Endothelial cell of umbilical vein (primary cell): ENCODE results near the gene ZNF385C. TPM values are rescaled to one million over a fixed set of nuclear protein-coding genes. Genes with fewer than 3 reads are reported as not detected.

Experiments
- BruUV-seq: library from RNA; stranded (reverse); fragments of 400-500 nt; replicated peaks from 2 replicates; lab custom pipeline; 2021; lab: Mats Ljungman, UMichigan
- CTCF ChIA-PET: fragments of 300-600, 350-600 bp; sonication (Branson Sonifier 250); formaldehyde crosslinking; loops from one replicate; lab custom pipeline; 2021; ENCODE audit warnings: antibody characterized with exemption, inconsistent platforms; lab: Charles Lee
- POLR2A ChIA-PET: fragments of 300-600, 350-600 bp; sonication (Branson Sonifier 250); formaldehyde crosslinking; loops from one replicate; lab custom pipeline; 2021; ENCODE audit warnings: antibody characterized with exemption, inconsistent platforms; lab: Charles Lee
- DNase-seq: peaks from one replicate; pipeline ENCODE4 v3.0.0-alpha.2; 2011; ENCODE audit warnings: low read depth, low spot score
- FAIRE-seq: peaks from 2 replicates; lab custom pipeline; 2011; peaks lifted over from hg19 to GRCh38; lab: Jason Lieb, UNC
- H2AFZ ChIP-seq: 2 replicates; pipeline ENCODE4 v1.6.0; 2012; ENCODE audit warnings: low read depth, low read length, control low read depth, inconsistent platforms
- H3K27ac ChIP-seq: 2 replicates; pipeline ENCODE4 v1.5.1; 2011; ENCODE audit warnings: low read depth, mild to moderate bottlenecking, control low read depth, low read length, moderate library complexity; ENCODE audit not compliant: insufficient read depth
- H3K27me3 ChIP-seq, 2 experiments: 2 replicates each; pipeline versions ENCODE4 v1.6.0 to v1.6.1; 2011; ENCODE audit warnings: low read length in 2 of 2, mixed read lengths in 1 of 2; ENCODE audit not compliant: control insufficient read depth in 2 of 2, insufficient read depth in 2 of 2
- H3K36me3 ChIP-seq, 2 experiments: 2 replicates in 1 of 2; 3 replicates in 1 of 2; pipeline ENCODE4 v1.5.1; 2011; ENCODE audit warnings: low read length in 2 of 2, mild to moderate bottlenecking in 1 of 2, moderate library complexity in 1 of 2; ENCODE audit not compliant: control insufficient read depth in 2 of 2, insufficient read depth in 2 of 2; ENCODE audit errors: extremely low read depth in 1 of 2
- H3K4me1 ChIP-seq: 3 replicates; pipeline ENCODE4 v1.5.1; 2011; ENCODE audit warnings: mild to moderate bottlenecking, low read length; ENCODE audit not compliant: control insufficient read depth, insufficient read depth; ENCODE audit errors: extremely low read depth
- H3K4me2 ChIP-seq: 2 replicates; pipeline ENCODE4 v1.6.1; 2011; ENCODE audit warnings: low read length, control low read depth, mixed read lengths; ENCODE audit not compliant: insufficient read depth
- H3K4me3 ChIP-seq, 3 experiments: fragments of 200-600 bp in 1 of 3; sonication (generic), shearing (Covaris generic) in 1 of 3; replicated peaks in 1 of 3; 2 replicates each; pipeline ENCODE4 v1.5.1; 2011 to 2016; ENCODE audit warnings: control low read depth in 3 of 3, low read length in 3 of 3, mild to moderate bottlenecking in 2 of 3, inconsistent platforms in 1 of 3, low read depth in 1 of 3, moderate library complexity in 1 of 3; ENCODE audit not compliant: insufficient read depth in 1 of 3
- H3K79me2 ChIP-seq: 2 replicates; pipeline ENCODE4 v1.6.0; 2012; ENCODE audit warnings: low read length, inconsistent platforms; ENCODE audit not compliant: control insufficient read depth, insufficient read depth
- H3K9ac ChIP-seq: replicated peaks from 2 replicates; pipeline ENCODE3; 2011; ENCODE audit warnings: low read length, control low read depth; ENCODE audit not compliant: insufficient read depth; ENCODE audit errors: extremely low read depth
- H3K9me1 ChIP-seq: replicated peaks from 3 replicates; pipeline ENCODE4 v1.6.0; 2011; ENCODE audit warnings: mild to moderate bottlenecking, low read length; ENCODE audit not compliant: control insufficient read depth, insufficient read depth; ENCODE audit errors: extremely low read depth
- H3K9me3 ChIP-seq: replicated peaks from 2 replicates; pipeline ENCODE4 v1.5.1; 2012; ENCODE audit warnings: low read length, inconsistent platforms; ENCODE audit not compliant: control insufficient read depth, insufficient read depth
- H4K20me1 ChIP-seq: replicated peaks from 2 replicates; pipeline ENCODE3; 2011; ENCODE audit warnings: mild to moderate bottlenecking, low read length; ENCODE audit not compliant: control insufficient read depth, insufficient read depth; ENCODE audit errors: extremely low read depth
- CTCF ChIP-seq, 2 donors: IDR thresholded peaks; 1 replicate in 1 of 2; 2 replicates in 1 of 2; pipeline ENCODE4 v1.5.1; 2011; ENCODE audit warnings: low read length in 2 of 2, mild to moderate bottlenecking in 2 of 2, moderate library complexity in 2 of 2, control low read depth in 1 of 2, inconsistent platforms in 1 of 2, low read depth in 1 of 2; ENCODE audit not compliant: insufficient read depth in 1 of 2; ENCODE audit errors: extremely low read depth in 1 of 2
- EZH2 ChIP-seq: IDR thresholded peaks from 2 replicates; pipeline ENCODE4 v1.6.1; 2012; ENCODE audit warnings: borderline replicate concordance, low read depth, mild to moderate bottlenecking, moderate library complexity, low read length, inconsistent platforms; ENCODE audit not compliant: severe bottlenecking
- FOS ChIP-seq: IDR thresholded peaks from 2 replicates; pipeline ENCODE4 v1.6.1; 2011; ENCODE audit warnings: mild to moderate bottlenecking, low read length, moderate library complexity, borderline replicate concordance; ENCODE audit not compliant: insufficient read depth
- GATA2 ChIP-seq: IDR thresholded peaks from 2 replicates; pipeline ENCODE4 v1.7.0; 2011; ENCODE audit warnings: low read depth, mild to moderate bottlenecking, moderate library complexity, mixed read lengths, low read length; ENCODE audit not compliant: insufficient read length, insufficient read depth
- JUN ChIP-seq: IDR thresholded peaks from 2 replicates; pipeline ENCODE4 v1.6.1; 2011; ENCODE audit warnings: borderline replicate concordance, low read depth; ENCODE audit not compliant: insufficient read length, insufficient read depth
- MAX ChIP-seq: IDR thresholded peaks from 2 replicates; pipeline ENCODE4 v1.6.1; 2011; ENCODE audit not compliant: insufficient read depth, insufficient read length
- MYC ChIP-seq: IDR thresholded peaks from one replicate; pipeline ENCODE4 v1.6.1; 2011; ENCODE audit warnings: mild to moderate bottlenecking, low read depth, low read length
- POLR2A ChIP-seq: IDR thresholded peaks from 2 replicates; pipeline ENCODE4 v1.6.1; 2012; ENCODE audit warnings: low read depth, mild to moderate bottlenecking, control low read depth, low read length
- POLR2AphosphoS5 ChIP-seq: IDR thresholded peaks from 2 replicates; pipeline ENCODE4 v1.6.1; 2012; ENCODE audit warnings: low read depth, mild to moderate bottlenecking, control low read depth, low read length, moderate library complexity; ENCODE audit not compliant: insufficient read depth
- dilution Hi-C: fragments of 300-500 bp; cut with MboI; formaldehyde crosslinking; loops from one replicate; pipeline ENCODE4 v1.15.0; 2019; ENCODE audit warnings: low sequenced_read_pairs; ENCODE audit not compliant: extremely low pct_ligation_motif_present
- intact Hi-C: fragments of 100-400 bp; cut with micrococcal nuclease; formaldehyde crosslinking; loops from one replicate; pipeline ENCODE4 v1.10.0; 2022
- polyA plus RNA-seq, 4 experiments: library from polyadenylated mRNA; depleted of rRNA in 3 of 4; stranded (reverse) in 3 of 4; unstranded in 1 of 4; fragments of >200 nt; gene quantifications; 2 replicates each; pipeline versions ENCODE4 v1.2.1 to v1.2.3, GENCODE V29; 2011 to 2012; ENCODE audit warnings: missing spikeins in 1 of 4
- total RNA-seq: library from RNA; stranded (reverse); gene quantifications from 2 replicates; pipeline ENCODE4 v1.2.3, GENCODE V29; 2021

Gene ZNF385C
- total and polyA plus RNA-seq, 2 donors (not counting 3 experiments of a cell fraction or from before 2014, with no cell fraction given) = 0.07 TPM; not detected in 1

- Histone ChIP-seq H2AFZ (no peak overlapping the region), H3K4me2 (no peak overlapping the region), H3K4me3 (no peak overlapping the region), H3K9me1 (no peaks in the 10 kb centered on the region), H3K9ac (no peak overlapping the region), H3K36me3 (no peaks in the 10 kb centered on the region), H3K9me3 (no peaks in the 10 kb centered on the region), H3K4me1 (peaks cover 6% of the 10 kb centered on the region), H3K79me2 (no peaks in the 10 kb centered on the region), H3K27ac (no peak overlapping the region), H3K27me3 (peaks cover 0 to 6% of the 10 kb centered on the region in 2 experiments), H4K20me1 (no peaks in the 10 kb centered on the region)
- FAIRE-seq = no peak
- intact Hi-C loops (no loop called here), dilution Hi-C loops (no loop called here)
- POLR2A ChIA-PET = no interaction called here
- DNase-seq = no peak
- CTCF ChIA-PET = interaction anchor here (0.8 to 2.6 kb wide), 4 partner anchors 9 to 24 kb away, joined by 3 to 9 read pairs (median 6); no protein-coding TSS in a partner anchor
- no peak for TF ChIP-seq POLR2A
- TF ChIP-seq MAX = no peak
- TF ChIP-seq GATA2 = no peak
- no peak for TF ChIP-seq POLR2AphosphoS5
- no peak for TF ChIP-seq JUN
- TF ChIP-seq MYC = no peak
- no peak for TF ChIP-seq FOS
- TF ChIP-seq CTCF (IDR thresholded peaks at IDR 0.05; ENCODE audit: extremely low read depth in 1 of 2, insufficient read depth in 1 of 2, low read depth in 1 of 2, low read length in 2 of 2) = no peak
- TF ChIP-seq EZH2 = no peak
- no TSS peak for BruUV-seq
Measured at GRCh38 chr17:42076797-42077559, 21.3 kb downstream of the ZNF385C start.
